Measurements from ENCODE around the gene APP.

Gene APP

GRCh38 chr21:26212220-26212619 lies 41.6 kb upstream of the APP start:
- TF ChIP-seq SP3 (tag by site-specific recombination; IDR thresholded peaks at IDR 0.05), result no peak
- no peak for TF ChIP-seq ZNF843 (tag by site-specific recombination; IDR thresholded peaks at IDR 0.05)
- no peak for TF ChIP-seq ZNF645 (tag by site-specific recombination; IDR thresholded peaks at IDR 0.05)
- no peak for TF ChIP-seq ZNF571 (tag by site-specific recombination; IDR thresholded peaks at IDR 0.05)
- TF ChIP-seq ZFP37 (tag by site-specific recombination; IDR thresholded peaks at IDR 0.05), result no peak
- no peak for TF ChIP-seq ZFHX2 (tag by site-specific recombination; conservative IDR thresholded peaks at IDR 0.05)
- no peak for TF ChIP-seq ZNF16 (tag by site-specific recombination; IDR thresholded peaks at IDR 0.05; ENCODE audit: low read depth)
- TF ChIP-seq ZNF747 (tag by site-specific recombination; IDR thresholded peaks at IDR 0.05), result no peak
- no peak for TF ChIP-seq ELK4 (IDR thresholded peaks at IDR 0.05; ENCODE audit: borderline replicate concordance, low read depth, low read length)
- no peak for TF ChIP-seq ZBTB21 (tag by site-specific recombination; IDR thresholded peaks at IDR 0.05)
- ChIA-PET POLR2A (no interaction called here), CTCF (no interaction called here)
- Histone ChIP-seq H3K27ac (ENCODE audit: extremely low read depth, low read depth, low read length) (no peak overlapping the region), H3K4me1 (ENCODE audit: control insufficient read depth, insufficient read depth, low read length) (no peaks in the 10 kb centered on the region), H3K4me3 (ENCODE audit: low read depth, low read length) (no peak overlapping the region), H3K36me3 (ENCODE audit: control insufficient read depth in 2 of 2, insufficient read depth in 1 of 2, low read length in 2 of 2) (no peaks in the 10 kb centered on the region), H3K9me3 (ENCODE audit: control insufficient read depth, insufficient read depth, low read depth, low read length) (no peaks in the 10 kb centered on the region)

DNA sequence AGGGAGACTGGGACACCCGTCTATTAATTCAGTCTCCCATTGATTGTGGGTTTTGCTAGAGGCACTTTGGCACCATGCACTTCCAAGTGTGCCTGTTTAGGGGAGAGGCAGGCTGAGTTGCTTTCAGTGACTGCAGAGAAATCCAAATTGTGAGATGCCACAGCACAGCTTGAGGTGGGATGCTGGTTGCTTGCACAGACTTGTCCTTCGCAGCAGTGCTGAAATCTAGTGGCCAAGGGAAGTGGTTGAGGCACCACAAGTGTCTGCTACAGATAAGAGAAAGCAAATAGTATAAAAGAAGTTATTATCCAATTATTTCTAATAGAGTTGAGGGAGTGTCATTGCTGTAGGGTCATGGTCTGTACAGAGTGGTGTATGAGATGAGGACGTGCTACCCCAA lies 40.0 kb upstream of the APP start:
- H3K36me3 ChIP-seq (ENCODE audit: control insufficient read depth in 2 of 2, insufficient read depth in 1 of 2, low read length in 2 of 2), result no peaks in the 10 kb centered on the region
- no peak overlapping the region for H3K4me3 ChIP-seq (ENCODE audit: low read depth, low read length)
- no peak overlapping the region for H3K27ac ChIP-seq (ENCODE audit: extremely low read depth, low read depth, low read length)
- H3K9me3 ChIP-seq (ENCODE audit: control insufficient read depth, insufficient read depth, low read depth, low read length), result no peaks in the 10 kb centered on the region
- ChIA-PET POLR2A (no interaction called here), CTCF (interaction anchor here (1.0 kb wide), 1 partner anchor 9 kb away, joined by 3 read pairs; no protein-coding TSS in a partner anchor)
- no peaks in the 10 kb centered on the region for H3K4me1 ChIP-seq (ENCODE audit: control insufficient read depth, insufficient read depth, low read length)
- TF ChIP-seq ZFHX2 (tag by site-specific recombination; conservative IDR thresholded peaks at IDR 0.05), result no peak
- no peak for TF ChIP-seq KLF16 (tag by site-specific recombination; IDR thresholded peaks at IDR 0.05)
- TF ChIP-seq ZNF747 (tag by site-specific recombination; IDR thresholded peaks at IDR 0.05), result no peak
- no peak for TF ChIP-seq OVOL3 (tag by site-specific recombination; IDR thresholded peaks at IDR 0.05)
- TF ChIP-seq ZNF404 (tag by site-specific recombination; IDR thresholded peaks at IDR 0.05), result no peak
- no peak for TF ChIP-seq ZFP41 (tag by site-specific recombination; IDR thresholded peaks at IDR 0.05; ENCODE audit: borderline replicate concordance)
- TF ChIP-seq ZNF426 (tag by site-specific recombination; IDR thresholded peaks at IDR 0.05), result no peak
- no peak for TF ChIP-seq ZNF214 (tag by site-specific recombination; IDR thresholded peaks at IDR 0.05; ENCODE audit: borderline replicate concordance)
- TF ChIP-seq SP3 (tag by site-specific recombination; IDR thresholded peaks at IDR 0.05), result no peak
- TF ChIP-seq, protein P1, sequence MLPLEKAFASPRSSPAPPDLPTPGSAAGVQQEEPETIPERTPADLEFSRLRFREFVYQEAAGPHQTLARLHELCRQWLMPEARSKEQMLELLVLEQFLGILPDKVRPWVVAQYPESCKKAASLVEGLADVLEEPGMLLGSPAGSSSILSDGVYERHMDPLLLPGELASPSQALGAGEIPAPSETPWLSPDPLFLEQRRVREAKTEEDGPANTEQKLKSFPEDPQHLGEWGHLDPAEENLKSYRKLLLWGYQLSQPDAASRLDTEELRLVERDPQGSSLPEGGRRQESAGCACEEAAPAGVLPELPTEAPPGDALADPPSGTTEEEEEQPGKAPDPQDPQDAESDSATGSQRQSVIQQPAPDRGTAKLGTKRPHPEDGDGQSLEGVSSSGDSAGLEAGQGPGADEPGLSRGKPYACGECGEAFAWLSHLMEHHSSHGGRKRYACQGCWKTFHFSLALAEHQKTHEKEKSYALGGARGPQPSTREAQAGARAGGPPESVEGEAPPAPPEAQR (tag by site-specific recombination; IDR thresholded peaks at IDR 0.05), result no peak
- no peak for TF ChIP-seq KLF10 (tag by site-specific recombination; IDR thresholded peaks at IDR 0.05)
- TF ChIP-seq MYNN (tag by site-specific recombination; IDR thresholded peaks at IDR 0.05; ENCODE audit: borderline replicate concordance), result no peak
- no peak for TF ChIP-seq ZNF654 (tag by site-specific recombination; IDR thresholded peaks at IDR 0.05; ENCODE audit: low read depth)
- TF ChIP-seq ZNF544 (tag by site-specific recombination; IDR thresholded peaks at IDR 0.05), result no peak

Measured in HEK293 (cell line).